Hepatocyte (in vitro differentiated cells): ENCODE results near the gene TOLLIP. TPM values are rescaled to one million over a fixed set of nuclear protein-coding genes. Genes with fewer than 3 reads are reported as not detected.

Source experiments
- DNase-seq: peaks from one replicate; pipeline ENCODE4 v3.0.0-alpha.2; 2016; ENCODE audit warnings: low spot score
- H2AFZ ChIP-seq: fragments of 200-600 bp; sonication (generic); 2 replicates; pipeline ENCODE4 v1.6.0; 2016; ENCODE audit warnings: antibody characterized with exemption, mild to moderate bottlenecking
- H3K27ac ChIP-seq: fragments of 200-600 bp; sonication (generic); 2 replicates; pipeline ENCODE4 v1.5.1; 2016; ENCODE audit warnings: mild to moderate bottlenecking
- H3K27me3 ChIP-seq: fragments of 200-600 bp; sonication (generic); 2 replicates; pipeline ENCODE4 v1.6.1; 2016
- H3K36me3 ChIP-seq: fragments of 200-600 bp; sonication (generic); replicated peaks from 2 replicates; pipeline ENCODE4 v1.5.1; 2016; ENCODE audit warnings: low read depth; ENCODE audit not compliant: insufficient read depth
- H3K4me1 ChIP-seq: fragments of 200-600 bp; sonication (generic); 2 replicates; pipeline ENCODE4 v1.5.1; 2016; ENCODE audit warnings: mild to moderate bottlenecking, moderate library complexity; ENCODE audit not compliant: insufficient read depth
- H3K4me2 ChIP-seq: fragments of 200-600 bp; sonication (generic); 2 replicates; pipeline ENCODE4 v1.6.0; 2016
- H3K4me3 ChIP-seq: fragments of 200-600 bp; sonication (generic); 2 replicates; pipeline ENCODE4 v1.5.1; 2016; ENCODE audit warnings: mild to moderate bottlenecking
- H3K79me2 ChIP-seq: fragments of 200-600 bp; sonication (generic); 2 replicates; pipeline ENCODE4 v1.6.0; 2017; ENCODE audit warnings: mild to moderate bottlenecking
- H3K9me2 ChIP-seq: fragments of 200-600 bp; sonication (generic); replicated peaks from 2 replicates; pipeline ENCODE4 v1.6.0; 2017; ENCODE audit warnings: mild to moderate bottlenecking; ENCODE audit not compliant: insufficient read depth
- H3K9me3 ChIP-seq: fragments of 200-600 bp; sonication (generic); 2 replicates; pipeline ENCODE4 v1.5.1; 2016; ENCODE audit warnings: low read depth, mild to moderate bottlenecking
- H4K20me1 ChIP-seq: fragments of 200-600 bp; sonication (generic); 2 replicates; pipeline ENCODE4 v1.6.0; 2016; ENCODE audit warnings: mild to moderate bottlenecking; ENCODE audit not compliant: insufficient read depth, poor library complexity, severe bottlenecking
- EZH2 ChIP-seq: fragments of 200-600 bp; sonication (generic); IDR thresholded peaks from 2 replicates; pipeline ENCODE4 v1.6.1; 2016; ENCODE audit warnings: antibody characterized with exemption, mild to moderate bottlenecking, borderline replicate concordance
- EZH2phosphoT487 ChIP-seq: fragments of 200-600 bp; sonication (generic); IDR thresholded peaks from one replicate; pipeline ENCODE4 v1.6.1; 2018; ENCODE audit warnings: antibody characterized with exemption, mild to moderate bottlenecking, low read depth, moderate library complexity; ENCODE audit not compliant: unreplicated experiment, severe bottlenecking
- WGBS: methylation state at CpG from one replicate; pipeline ENCODE4 v1.1.6; 2016; ENCODE audit warnings: low lambda C conversion rate; ENCODE audit errors: missing lambda C conversion rate; 5-methylcytosine and 5-hydroxymethylcytosine counted together
- polyA plus RNA-seq: library from polyadenylated mRNA; unstranded; fragments of >200 nt; fragmentation: Nextera tagmentation; extraction: Ambion mirVana; gene quantifications from 2 replicates; pipeline ENCODE4 v1.2.1, GENCODE V29; 2016
- total RNA-seq: library from RNA; depleted of rRNA; stranded (reverse); fragments of >200 nt; gene quantifications from 2 replicates; pipeline ENCODE4 v1.2.3, GENCODE V29; 2014
- TF ChIP-seq, protein P1 (sequence below): fragments of 200-600 bp; sonication (generic); IDR thresholded peaks from 2 replicates; pipeline ENCODE4 v1.5.1; 2016; ENCODE audit warnings: antibody characterized with exemption, mild to moderate bottlenecking; ENCODE audit not compliant: poor library complexity

Gene TOLLIP
- total and polyA plus RNA-seq, 2 experiments from 2014 or later, result 33.3 to 80.9 TPM

DNA sequence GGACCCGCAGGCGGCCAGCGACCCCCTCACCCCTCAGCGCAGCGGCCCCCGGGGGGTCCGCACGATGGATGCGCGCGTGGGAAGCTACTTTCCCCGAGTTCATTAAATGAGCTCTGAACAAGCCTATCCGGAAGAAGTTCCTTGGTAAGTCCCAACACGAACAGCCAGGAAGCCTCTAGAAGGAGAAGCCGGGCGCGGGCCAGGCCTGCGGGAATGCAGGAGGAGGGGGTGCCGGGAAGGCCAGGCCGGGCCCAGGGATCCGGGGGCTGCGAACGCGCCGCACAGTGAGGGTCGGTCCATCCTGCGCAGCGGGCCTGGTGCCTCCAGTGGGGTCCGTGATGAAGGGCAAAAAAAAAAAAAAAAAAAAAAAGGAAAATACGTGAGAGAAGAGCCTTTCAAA is 36.9 kb downstream of the TOLLIP start:
- 97% methylated on average over 22 of the region's 30 CpGs for whole genome bisulfite sequencing
- no peak for DNase-seq
- Histone ChIP-seq H3K4me2 (no peak overlapping the region), H3K9me2 (no peaks in the 10 kb centered on the region), H3K4me1 (no peaks in the 10 kb centered on the region), H4K20me1 (no peaks in the 10 kb centered on the region), H3K9me3 (no peaks in the 10 kb centered on the region), H3K27me3 (no peaks in the 10 kb centered on the region), H3K79me2 (no peaks in the 10 kb centered on the region), H3K27ac (no peak overlapping the region), H3K4me3 (no peak overlapping the region), H2AFZ (no peak overlapping the region), H3K36me3 (no peaks in the 10 kb centered on the region)
- TF ChIP-seq EZH2phosphoT487 (no peak), EZH2 (no peak)
- TF ChIP-seq, protein P1, sequence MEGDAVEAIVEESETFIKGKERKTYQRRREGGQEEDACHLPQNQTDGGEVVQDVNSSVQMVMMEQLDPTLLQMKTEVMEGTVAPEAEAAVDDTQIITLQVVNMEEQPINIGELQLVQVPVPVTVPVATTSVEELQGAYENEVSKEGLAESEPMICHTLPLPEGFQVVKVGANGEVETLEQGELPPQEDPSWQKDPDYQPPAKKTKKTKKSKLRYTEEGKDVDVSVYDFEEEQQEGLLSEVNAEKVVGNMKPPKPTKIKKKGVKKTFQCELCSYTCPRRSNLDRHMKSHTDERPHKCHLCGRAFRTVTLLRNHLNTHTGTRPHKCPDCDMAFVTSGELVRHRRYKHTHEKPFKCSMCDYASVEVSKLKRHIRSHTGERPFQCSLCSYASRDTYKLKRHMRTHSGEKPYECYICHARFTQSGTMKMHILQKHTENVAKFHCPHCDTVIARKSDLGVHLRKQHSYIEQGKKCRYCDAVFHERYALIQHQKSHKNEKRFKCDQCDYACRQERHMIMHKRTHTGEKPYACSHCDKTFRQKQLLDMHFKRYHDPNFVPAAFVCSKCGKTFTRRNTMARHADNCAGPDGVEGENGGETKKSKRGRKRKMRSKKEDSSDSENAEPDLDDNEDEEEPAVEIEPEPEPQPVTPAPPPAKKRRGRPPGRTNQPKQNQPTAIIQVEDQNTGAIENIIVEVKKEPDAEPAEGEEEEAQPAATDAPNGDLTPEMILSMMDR, result no peak

DNA sequence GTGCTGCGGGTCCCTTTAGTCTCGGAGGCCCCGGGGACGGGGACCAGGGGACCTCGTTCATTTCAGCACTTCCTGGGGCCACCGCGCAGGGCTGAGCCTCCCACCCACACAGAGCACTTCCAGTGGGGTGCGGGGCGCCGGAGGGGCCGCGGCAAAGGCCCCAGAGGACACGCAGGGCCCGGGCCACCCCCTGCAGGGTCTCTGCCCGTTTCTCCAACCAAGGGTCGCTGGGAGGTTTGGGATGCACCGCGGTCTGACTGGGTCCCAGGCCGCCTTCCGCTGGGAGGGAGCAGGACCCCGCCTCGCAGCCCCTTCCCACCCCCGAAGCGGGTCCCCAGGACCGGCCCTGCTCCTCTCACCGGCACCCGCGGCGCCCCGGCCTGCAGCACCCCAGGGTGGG is 37.5 kb downstream of the TOLLIP start:
- Histone ChIP-seq H3K27me3 (no peaks in the 10 kb centered on the region), H2AFZ (no peak overlapping the region), H3K4me1 (no peaks in the 10 kb centered on the region), H3K36me3 (no peaks in the 10 kb centered on the region), H3K9me2 (no peaks in the 10 kb centered on the region), H3K4me3 (no peak overlapping the region), H4K20me1 (no peaks in the 10 kb centered on the region), H3K79me2 (no peaks in the 10 kb centered on the region), H3K4me2 (no peak overlapping the region), H3K27ac (no peak overlapping the region), H3K9me3 (no peaks in the 10 kb centered on the region)
- no peak for DNase-seq
- TF ChIP-seq, protein P1, result no peak
- TF ChIP-seq EZH2 (no peak), EZH2phosphoT487 (no peak)
- 96% methylated on average over 14 of the region's 30 CpGs for WGBS

DNA sequence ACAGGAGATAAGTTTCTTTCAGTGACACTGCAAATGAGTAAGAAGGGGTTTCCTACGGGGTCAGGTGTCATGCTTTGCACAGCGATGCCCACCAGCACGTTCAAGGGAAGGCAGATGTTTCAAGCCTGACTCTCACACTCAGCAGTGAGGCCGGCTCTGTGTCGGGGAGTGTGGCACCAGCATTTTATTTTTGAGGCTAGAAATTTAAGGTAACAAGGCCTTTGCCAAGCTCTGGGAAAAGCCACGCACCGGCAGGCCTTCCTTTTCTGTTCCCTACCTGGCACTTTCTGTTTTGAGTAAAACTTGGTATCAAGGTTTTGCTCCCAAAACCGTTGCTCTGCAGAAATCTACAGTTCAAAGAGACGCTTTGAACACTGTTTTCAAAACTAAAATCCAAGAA is 38.0 kb downstream of the TOLLIP start:
- no peak overlapping the region for H2AFZ ChIP-seq
- no peak for DNase-seq
- 70% methylated on average over 9 of the region's 9 CpGs for whole genome bisulfite sequencing
- no peaks in the 10 kb centered on the region for H3K9me3 ChIP-seq
- H3K4me1 ChIP-seq, result no peaks in the 10 kb centered on the region
- TF ChIP-seq, protein P1, result no peak
- no peak for TF ChIP-seq EZH2phosphoT487
- TF ChIP-seq EZH2, result no peak
- H3K27me3 ChIP-seq, result no peaks in the 10 kb centered on the region
- H3K79me2 ChIP-seq, result no peaks in the 10 kb centered on the region
- H3K4me2 ChIP-seq, result no peak overlapping the region
- no peaks in the 10 kb centered on the region for H3K36me3 ChIP-seq
- H3K27ac ChIP-seq, result no peak overlapping the region
- no peak overlapping the region for H3K4me3 ChIP-seq
- no peaks in the 10 kb centered on the region for H3K9me2 ChIP-seq
- H4K20me1 ChIP-seq, result no peaks in the 10 kb centered on the region

DNA sequence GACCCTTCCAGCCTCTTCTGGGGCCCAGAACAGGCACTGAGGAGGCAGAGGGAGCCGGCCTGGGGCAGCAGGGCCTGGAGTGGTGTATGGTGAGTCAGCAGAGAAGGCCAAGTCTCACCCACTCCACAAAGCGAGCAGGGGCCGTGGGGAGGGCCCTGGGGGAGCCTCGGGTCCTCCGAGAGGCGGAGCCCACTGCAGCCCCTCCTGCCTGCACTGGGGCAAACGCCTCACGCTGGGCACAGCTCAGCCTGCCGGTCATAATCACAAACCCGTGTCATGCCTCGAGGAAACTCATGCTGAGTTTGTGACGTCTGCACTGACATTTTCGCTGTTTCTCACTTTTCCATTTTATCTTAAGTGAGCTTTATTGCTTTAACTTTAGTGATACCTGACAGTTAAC is 38.4 kb downstream of the TOLLIP start:
- no peaks in the 10 kb centered on the region for H3K27me3 ChIP-seq
- DNase-seq, result no peak
- WGBS, result 58% methylated on average over 10 of the region's 13 CpGs

More for the DNA sequence above, 38.4 kb downstream of the TOLLIP start:
- Histone ChIP-seq H4K20me1 (no peaks in the 10 kb centered on the region), H3K36me3 (no peaks in the 10 kb centered on the region), H3K4me3 (no peak overlapping the region), H3K9me3 (no peaks in the 10 kb centered on the region), H3K4me1 (no peaks in the 10 kb centered on the region), H3K4me2 (no peak overlapping the region), H2AFZ (no peak overlapping the region), H3K79me2 (no peaks in the 10 kb centered on the region), H3K9me2 (no peaks in the 10 kb centered on the region), H3K27ac (no peak overlapping the region)
- TF ChIP-seq, protein P1, result no peak
- TF ChIP-seq EZH2, result no peak
- TF ChIP-seq EZH2phosphoT487, result no peak
